HG03342 (cell line): ENCODE data around the gene DZANK1.
"Not testable (repeated sequence)": the region's sequence is repeated elsewhere in the genome, so short reads cannot be mapped to it uniquely, and the experiment has no call there.

Source experiments
- ATAC-seq: cut with Tn5 transposase; IDR thresholded peaks from one replicate; pipeline ENCODE4 v1.9.1; 2021; ENCODE audit warnings: mild to moderate bottlenecking, moderate library complexity; ENCODE audit not compliant: unreplicated experiment

Gene DZANK1

DNA sequence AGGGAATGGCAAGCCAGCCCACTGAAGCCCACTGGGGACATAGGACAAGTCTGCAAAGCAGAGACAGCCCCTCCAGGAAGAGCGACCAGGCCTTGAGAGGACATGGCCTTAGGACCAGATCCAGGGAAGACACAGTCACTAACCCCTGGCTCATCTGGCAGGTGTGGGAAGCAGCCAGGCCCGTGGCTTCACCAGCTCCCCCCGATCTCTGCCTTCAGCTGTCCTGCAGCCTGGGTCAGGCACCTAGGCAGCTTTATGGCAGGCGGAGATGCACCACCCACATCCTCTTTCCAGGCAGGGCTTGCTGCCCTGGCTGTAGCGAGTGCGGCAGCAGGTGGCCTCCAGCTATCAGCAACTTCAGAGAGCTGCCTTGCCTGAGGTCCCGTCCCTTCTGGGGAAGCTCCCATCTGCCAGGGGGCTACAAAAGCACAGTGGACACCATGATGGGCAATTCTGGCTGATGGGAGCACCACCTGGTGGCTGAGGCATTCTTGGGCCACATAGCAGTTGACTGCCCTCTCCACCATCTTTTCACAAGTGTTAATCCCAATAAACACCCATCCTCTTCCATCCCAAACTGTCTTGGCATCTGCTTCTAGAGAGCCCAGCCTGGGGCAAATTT, 85.8 kb downstream of the DZANK1 start:
- ATAC-seq: no peak

- ATAC-seq: no peak
These were observed 88.8 kb downstream of the DZANK1 start for GRCh38 chr20:18377896-18378481.

DNA sequence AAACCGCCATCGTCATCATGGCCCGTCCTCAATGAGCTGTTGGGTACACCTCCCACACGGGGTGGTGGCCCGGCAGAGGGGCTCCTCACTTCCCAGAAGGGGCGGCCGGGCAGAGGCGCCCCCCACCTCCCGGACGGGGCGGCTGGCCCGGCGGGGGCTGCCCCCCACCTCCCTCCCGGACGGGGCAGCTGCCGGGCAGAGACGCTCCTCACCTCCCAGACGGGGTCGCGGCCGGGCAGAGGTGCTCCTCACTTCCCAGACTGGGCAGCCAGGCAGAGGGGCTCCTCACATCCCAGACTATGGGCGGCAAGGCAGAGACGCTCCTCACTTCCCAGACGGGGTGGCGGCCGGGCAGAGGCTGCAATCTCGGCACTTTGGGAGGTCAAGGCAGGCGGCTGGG, 91.3 kb downstream of the DZANK1 start:
- ATAC-seq: not testable (repeated sequence)

GRCh38 chr20:18372296-18372695, 94.5 kb downstream of the DZANK1 start:
- no peak for ATAC-seq

- ATAC-seq: no peak
These were observed 102.1 kb downstream of the DZANK1 start for GRCh38 chr20:18364768-18365167.

- no peak for ATAC-seq
These were observed 103.1 kb downstream of the DZANK1 start for GRCh38 chr20:18363708-18364107.

DNA sequence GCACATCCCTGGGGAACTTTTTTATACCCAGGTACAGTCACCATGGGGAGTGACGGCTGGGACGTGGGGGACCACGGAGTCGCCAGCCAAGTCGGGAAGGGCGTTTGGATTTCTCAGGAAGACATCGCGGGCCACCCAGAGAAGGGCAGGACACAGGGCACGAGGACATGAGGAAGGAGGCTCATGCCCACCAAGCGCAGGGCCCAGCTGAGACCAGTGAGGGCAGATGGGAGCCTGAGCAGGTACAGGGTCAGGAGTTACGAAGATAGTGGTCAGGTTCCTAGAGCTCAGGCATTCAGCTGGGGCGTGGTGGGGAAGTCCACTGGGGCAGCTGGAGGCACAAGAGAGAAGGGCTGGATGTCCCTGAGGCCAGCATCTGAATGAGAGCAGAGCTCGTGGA, 103.9 kb downstream of the DZANK1 start:
- ATAC-seq: no peak

- no peak for ATAC-seq
These were observed 105.2 kb downstream of the DZANK1 start for GRCh38 chr20:18361678-18362077.

DNA sequence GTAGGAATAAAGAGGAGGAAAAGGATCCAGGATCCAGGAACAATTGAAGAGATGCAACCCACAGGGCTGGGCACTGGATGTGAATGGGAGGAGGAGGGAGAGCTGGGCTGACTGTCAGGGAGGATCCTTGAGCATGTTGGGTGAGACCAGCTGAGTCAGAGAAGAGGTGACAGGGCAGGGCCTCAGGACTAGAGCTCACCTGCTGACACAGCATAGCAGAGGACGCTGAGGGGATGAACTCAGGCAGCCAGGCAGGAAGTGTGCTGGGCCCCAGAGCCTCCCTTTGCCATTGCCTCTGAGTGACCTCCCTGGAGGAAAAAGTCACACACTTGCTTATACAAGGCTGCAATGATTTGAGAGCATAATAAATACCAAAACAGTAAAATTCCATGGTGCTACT, 106.2 kb downstream of the DZANK1 start:
- ATAC-seq: no peak

GRCh38 chr20:18359854-18360253, 107.0 kb downstream of the DZANK1 start:
- no peak for ATAC-seq

DNA sequence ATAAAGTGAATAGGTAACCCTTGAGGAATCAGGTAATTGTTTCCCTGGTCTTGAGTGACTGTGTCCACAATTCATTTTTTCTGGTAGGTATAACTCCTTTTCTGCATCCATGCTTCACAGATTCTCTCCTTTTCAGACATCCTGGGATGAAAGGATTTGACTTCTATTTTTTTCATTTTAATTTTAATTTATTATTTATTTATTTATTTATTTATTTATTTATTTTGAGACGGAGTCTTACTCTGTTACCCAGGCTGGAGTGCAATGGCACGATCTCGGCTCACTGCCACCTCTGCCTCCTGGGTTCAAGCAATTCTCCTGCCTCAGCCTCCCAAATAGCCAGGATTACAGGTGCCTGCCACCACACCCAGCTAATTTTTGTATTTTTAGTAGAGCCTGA, 117.1 kb downstream of the DZANK1 start:
- ATAC-seq: not testable (repeated sequence)
